Measurements from ENCODE around the gene MPZL3.

- no peak for TF ChIP-seq POLR2AphosphoS5 (IDR thresholded peaks at IDR 0.05; ENCODE audit: low read depth, low read length)
- TF ChIP-seq POLR2A (IDR thresholded peaks at IDR 0.05; ENCODE audit: low read depth, low read length): no peak
- TF ChIP-seq TAF1 (IDR thresholded peaks at IDR 0.05; ENCODE audit: borderline replicate concordance, low read depth, low read length): no peak
These were observed 32.4 kb downstream of the MPZL3 start for GRCh38 chr11:118219732-118220131.

Measured in GM12892 (cell line).